HepG2 (cell line): Measurements from ENCODE around the gene ESR1. TPM values are rescaled to one million over a fixed set of nuclear protein-coding genes. Genes with fewer than 3 reads are reported as not detected.
A peak's percentile ranks its signal among the peaks of the same experiment; 100 is the strongest.

Source experiments
- AFF4 ChIP-seq: sonication (generic); formaldehyde crosslinking; IDR thresholded peaks from 2 replicates; pipeline ENCODE4 v1.4.0; 2020; ENCODE audit warnings: missing genetic modification reagents
- ARNT ChIP-seq: fragments of 450-650 bp; IDR thresholded peaks from 2 replicates; pipeline ENCODE4 v1.6.1; 2017
- ATF2 ChIP-seq: sonication (generic); formaldehyde crosslinking; IDR thresholded peaks from 2 replicates; pipeline ENCODE4 v1.4.0; 2020; ENCODE audit warnings: missing genetic modification reagents
- CBX1 ChIP-seq: IDR thresholded peaks from one replicate; pipeline ENCODE4 v1.6.1; 2016; ENCODE audit warnings: antibody characterized with exemption, low read depth
- CC2D1A ChIP-seq: sonication (generic); formaldehyde crosslinking; IDR thresholded peaks from 2 replicates; pipeline ENCODE4 v1.8.1; 2023; ENCODE audit warnings: mild to moderate bottlenecking, missing genetic modification reagents
- DNMT1 ChIP-seq: sonication (generic); formaldehyde crosslinking; IDR thresholded peaks from 2 replicates; pipeline ENCODE4 v1.5.1; 2020; ENCODE audit warnings: mild to moderate bottlenecking, missing genetic modification reagents
- FOXP1 ChIP-seq, 2 experiments: fragments of 450-650 bp in 1 of 2; IDR thresholded peaks; 2 replicates each; pipeline ENCODE4 v1.6.1; 2017 to 2018; ENCODE audit warnings: antibody characterized with exemption in 1 of 2
- KLF9 ChIP-seq: IDR thresholded peaks from 2 replicates; pipeline ENCODE4 v1.6.1; 2016; ENCODE audit warnings: low read depth
- MIER3 ChIP-seq: IDR thresholded peaks from 2 replicates; pipeline ENCODE4 v1.6.1; 2016; ENCODE audit warnings: missing compliant biosample characterization, borderline replicate concordance
- PITX1 ChIP-seq: sonication (generic); formaldehyde crosslinking; IDR thresholded peaks from 2 replicates; pipeline ENCODE4 v1.5.1; 2020; ENCODE audit warnings: mild to moderate bottlenecking, missing genetic modification reagents
- ZFX ChIP-seq: sonication (generic); formaldehyde crosslinking; IDR thresholded peaks from 2 replicates; pipeline ENCODE4 v1.4.0; 2020; ENCODE audit warnings: mild to moderate bottlenecking, low read depth, missing genetic modification reagents, moderate library complexity
- ZMAT3 ChIP-seq: sonication (generic); formaldehyde crosslinking; conservative IDR thresholded peaks from 2 replicates; pipeline ENCODE4 v1.7.0; 2021; ENCODE audit warnings: missing genetic modification reagents
- ZNF207 ChIP-seq: fragments of 450-650 bp; IDR thresholded peaks from 2 replicates; pipeline ENCODE4 v1.6.1; 2016; ENCODE audit warnings: antibody characterized with exemption, borderline replicate concordance
- ZNF317 ChIP-seq: sonication (generic); formaldehyde crosslinking; IDR thresholded peaks from 2 replicates; pipeline ENCODE4 v1.5.0; 2020; ENCODE audit warnings: mild to moderate bottlenecking, missing genetic modification reagents
- ZNF749 ChIP-seq: sonication (generic); formaldehyde crosslinking; IDR thresholded peaks from 2 replicates; pipeline ENCODE4 v1.8.0; 2022; ENCODE audit warnings: mild to moderate bottlenecking, missing genetic modification reagents, moderate library complexity, borderline replicate concordance
- polyA plus RNA-seq, 8 experiments: library from polyadenylated mRNA; depleted of rRNA in 3 of 8; stranded (reverse) in 7 of 8; unstranded in 1 of 8; fragments of >200 nt; fragmentation: Illumina TruSeq in 4 of 8; extraction: Trizol in 4 of 8; gene quantifications; 2 replicates each; pipeline versions ENCODE4 v1.2.1 to v1.2.3, GENCODE V29; 2011 to 2016; ENCODE audit warnings: low read depth in 4 of 8, missing spikeins in 1 of 8, mixed read lengths in 1 of 8; ENCODE audit not compliant: insufficient read depth in 1 of 8
- total RNA-seq, 5 experiments: library from RNA; depleted of rRNA; stranded (reverse); fragments of >200 nt; fragmentation: Illumina TruSeq; extraction: Trizol; gene quantifications; 2 replicates each; pipeline ENCODE4 v1.2.3, GENCODE V29; 2016; ENCODE audit warnings: low read depth in 1 of 5
- TF ChIP-seq, protein P1 (sequence below), 2 experiments: IDR thresholded peaks; 2 replicates each; pipeline ENCODE4 v1.6.1; 2011 to 2012; ENCODE audit warnings: low read length in 2 of 2, borderline replicate concordance in 1 of 2, low read depth in 1 of 2, mild to moderate bottlenecking in 1 of 2, moderate library complexity in 1 of 2
- TF ChIP-seq, protein P2 (sequence below): sonication (generic); formaldehyde crosslinking; IDR thresholded peaks from 2 replicates; pipeline ENCODE4 v1.4.0; 2020; ENCODE audit warnings: low read depth, mild to moderate bottlenecking, missing genetic modification reagents
- TF ChIP-seq, protein P3 (sequence below): sonication (generic); formaldehyde crosslinking; IDR thresholded peaks from 2 replicates; pipeline ENCODE4 v1.5.0; 2020; ENCODE audit warnings: mild to moderate bottlenecking, missing genetic modification reagents, borderline replicate concordance

ESR1 gene
- total and polyA plus RNA-seq, 2 of the 13 experiments (the other 11 are each of a cell fraction or from before 2014, with no cell fraction given) = not detected

DNA sequence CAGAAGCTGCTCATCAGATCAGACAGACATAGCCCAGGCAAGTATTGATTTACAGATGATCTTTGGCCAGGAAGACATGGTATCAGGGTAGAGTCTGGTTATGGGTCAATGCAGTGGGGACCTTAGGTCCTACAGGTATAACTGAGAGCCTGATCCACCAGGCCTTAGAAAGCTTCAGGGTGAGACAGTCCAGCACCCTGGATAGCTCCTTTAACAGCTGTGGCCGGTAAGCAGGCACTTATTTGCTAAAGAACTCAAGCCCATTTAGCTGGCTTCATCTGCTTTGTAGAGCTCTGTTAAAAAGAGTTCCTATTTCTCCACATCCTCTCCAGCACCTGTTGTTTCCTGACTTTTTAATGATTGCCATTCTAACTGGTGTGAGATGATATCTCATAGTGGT lies 39.6 kb downstream of the ESR1 start (continued):
- no peak for TF ChIP-seq AFF4 (CRISPR knock-in tag)
- no peak for TF ChIP-seq FOXP1 (IDR thresholded peaks at IDR 0.05)
- TF ChIP-seq FOXP1 (CRISPR knock-in tag; IDR thresholded peaks at IDR 0.05) = no peak
- no peak for TF ChIP-seq CC2D1A
- no peak for TF ChIP-seq ATF2 (CRISPR knock-in tag)
- TF ChIP-seq CBX1 = no peak
- no peak for TF ChIP-seq ZNF317
- no peak for TF ChIP-seq ZFX
- peak; percentile 26; the same call in 1 of the 2 replicates for TF ChIP-seq PITX1 (CRISPR knock-in tag)
- TF ChIP-seq KLF9 (CRISPR knock-in tag) = no peak
- TF ChIP-seq, protein P1, sequence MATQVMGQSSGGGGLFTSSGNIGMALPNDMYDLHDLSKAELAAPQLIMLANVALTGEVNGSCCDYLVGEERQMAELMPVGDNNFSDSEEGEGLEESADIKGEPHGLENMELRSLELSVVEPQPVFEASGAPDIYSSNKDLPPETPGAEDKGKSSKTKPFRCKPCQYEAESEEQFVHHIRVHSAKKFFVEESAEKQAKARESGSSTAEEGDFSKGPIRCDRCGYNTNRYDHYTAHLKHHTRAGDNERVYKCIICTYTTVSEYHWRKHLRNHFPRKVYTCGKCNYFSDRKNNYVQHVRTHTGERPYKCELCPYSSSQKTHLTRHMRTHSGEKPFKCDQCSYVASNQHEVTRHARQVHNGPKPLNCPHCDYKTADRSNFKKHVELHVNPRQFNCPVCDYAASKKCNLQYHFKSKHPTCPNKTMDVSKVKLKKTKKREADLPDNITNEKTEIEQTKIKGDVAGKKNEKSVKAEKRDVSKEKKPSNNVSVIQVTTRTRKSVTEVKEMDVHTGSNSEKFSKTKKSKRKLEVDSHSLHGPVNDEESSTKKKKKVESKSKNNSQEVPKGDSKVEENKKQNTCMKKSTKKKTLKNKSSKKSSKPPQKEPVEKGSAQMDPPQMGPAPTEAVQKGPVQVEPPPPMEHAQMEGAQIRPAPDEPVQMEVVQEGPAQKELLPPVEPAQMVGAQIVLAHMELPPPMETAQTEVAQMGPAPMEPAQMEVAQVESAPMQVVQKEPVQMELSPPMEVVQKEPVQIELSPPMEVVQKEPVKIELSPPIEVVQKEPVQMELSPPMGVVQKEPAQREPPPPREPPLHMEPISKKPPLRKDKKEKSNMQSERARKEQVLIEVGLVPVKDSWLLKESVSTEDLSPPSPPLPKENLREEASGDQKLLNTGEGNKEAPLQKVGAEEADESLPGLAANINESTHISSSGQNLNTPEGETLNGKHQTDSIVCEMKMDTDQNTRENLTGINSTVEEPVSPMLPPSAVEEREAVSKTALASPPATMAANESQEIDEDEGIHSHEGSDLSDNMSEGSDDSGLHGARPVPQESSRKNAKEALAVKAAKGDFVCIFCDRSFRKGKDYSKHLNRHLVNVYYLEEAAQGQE (IDR thresholded peaks at IDR 0.05; ENCODE audit: borderline replicate concordance in 1 of 2, low read depth in 1 of 2, low read length in 2 of 2) = peak; percentile 80 to 97
- TF ChIP-seq ZNF749 (CRISPR knock-in tag) = no peak
- no peak for TF ChIP-seq ZMAT3 (CRISPR knock-in tag)
- TF ChIP-seq, protein P2, sequence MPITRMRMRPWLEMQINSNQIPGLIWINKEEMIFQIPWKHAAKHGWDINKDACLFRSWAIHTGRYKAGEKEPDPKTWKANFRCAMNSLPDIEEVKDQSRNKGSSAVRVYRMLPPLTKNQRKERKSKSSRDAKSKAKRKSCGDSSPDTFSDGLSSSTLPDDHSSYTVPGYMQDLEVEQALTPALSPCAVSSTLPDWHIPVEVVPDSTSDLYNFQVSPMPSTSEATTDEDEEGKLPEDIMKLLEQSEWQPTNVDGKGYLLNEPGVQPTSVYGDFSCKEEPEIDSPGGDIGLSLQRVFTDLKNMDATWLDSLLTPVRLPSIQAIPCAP (CRISPR knock-in tag) = no peak
- TF ChIP-seq ZNF207 = no peak
- TF ChIP-seq, protein P3, sequence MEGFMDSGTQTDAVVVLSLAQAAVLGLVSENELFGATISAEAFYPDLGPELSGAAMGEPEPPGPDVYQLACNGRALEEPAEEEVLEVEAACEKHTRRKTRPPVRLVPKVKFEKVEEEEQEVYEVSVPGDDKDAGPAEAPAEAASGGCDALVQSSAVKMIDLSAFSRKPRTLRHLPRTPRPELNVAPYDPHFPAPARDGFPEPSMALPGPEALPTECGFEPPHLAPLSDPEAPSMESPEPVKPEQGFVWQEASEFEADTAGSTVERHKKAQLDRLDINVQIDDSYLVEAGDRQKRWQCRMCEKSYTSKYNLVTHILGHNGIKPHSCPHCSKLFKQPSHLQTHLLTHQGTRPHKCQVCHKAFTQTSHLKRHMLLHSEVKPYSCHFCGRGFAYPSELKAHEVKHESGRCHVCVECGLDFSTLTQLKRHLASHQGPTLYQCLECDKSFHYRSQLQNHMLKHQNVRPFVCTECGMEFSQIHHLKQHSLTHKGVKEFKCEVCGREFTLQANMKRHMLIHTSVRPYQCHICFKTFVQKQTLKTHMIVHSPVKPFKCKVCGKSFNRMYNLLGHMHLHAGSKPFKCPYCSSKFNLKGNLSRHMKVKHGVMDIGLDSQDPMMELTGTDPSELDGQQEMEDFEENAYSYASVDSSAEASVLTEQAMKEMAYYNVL (CRISPR knock-in tag) = no peak
- TF ChIP-seq ARNT = no peak
- no peak for TF ChIP-seq MIER3
- no peak for TF ChIP-seq DNMT1 (CRISPR knock-in tag)
